GM19467 (cell line): ENCODE results near the gene OOSP3.
"Not testable (repeated sequence)": the region's sequence is repeated elsewhere in the genome, so short reads cannot be mapped to it uniquely, and the experiment has no call there.

Experiments
- ATAC-seq: cut with Tn5 transposase; IDR thresholded peaks from one replicate; pipeline ENCODE4 v1.9.1; 2021; ENCODE audit warnings: mild to moderate bottlenecking, moderate library complexity; ENCODE audit not compliant: unreplicated experiment

OOSP3 gene

GRCh38 chr11:59875856-59876519 is 2.6 kb upstream of the OOSP3 start:
- no peak for ATAC-seq

- ATAC-seq = no peak
These were observed 1.3 kb upstream of the OOSP3 start for GRCh38 chr11:59877325-59877724.

DNA sequence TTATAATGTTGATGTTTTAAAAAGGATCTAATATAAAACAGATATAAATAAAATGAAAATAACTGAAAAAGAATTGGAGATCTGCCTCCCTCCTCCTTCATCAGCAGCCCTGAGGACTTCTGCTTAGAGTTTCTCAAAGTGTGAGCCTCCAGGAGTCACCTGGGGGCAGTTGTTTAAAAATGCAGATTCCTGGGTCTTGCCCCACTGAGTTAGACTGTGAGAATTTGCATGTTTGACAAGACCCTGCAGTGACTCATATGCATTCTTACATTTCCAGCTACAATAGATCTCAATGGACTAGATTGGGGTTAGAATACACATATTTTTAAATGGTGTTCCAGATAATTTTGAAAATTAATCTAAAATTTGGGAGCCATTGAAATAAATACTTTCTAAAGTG is 798 bp upstream of the OOSP3 start:
- ATAC-seq = no peak

- ATAC-seq = no peak
These were observed 985 bp downstream of the OOSP3 start for GRCh38 chr11:59879567-59879966.

DNA sequence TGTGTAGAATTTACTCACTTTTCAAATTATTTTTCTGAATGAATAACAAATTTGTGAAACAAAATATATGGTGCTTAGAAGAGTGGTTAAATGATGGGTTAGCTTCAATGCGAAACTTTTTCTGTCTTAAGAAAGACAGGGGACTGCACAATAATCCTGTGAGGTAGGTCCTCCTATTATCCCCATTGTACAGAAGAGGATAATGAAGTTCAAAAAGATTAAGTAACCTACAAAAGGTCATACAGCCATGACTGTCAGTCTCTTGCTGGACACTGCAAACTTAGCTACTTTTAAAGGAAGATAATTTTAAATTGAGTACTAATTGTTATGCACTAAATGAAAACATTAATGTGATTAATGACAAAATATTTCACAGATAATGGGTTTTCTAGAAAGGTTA is 5.0 kb downstream of the OOSP3 start:
- ATAC-seq = no peak

GRCh38 chr11:59887156-59887555 is 8.6 kb downstream of the OOSP3 start:
- not testable (repeated sequence) for ATAC-seq

- no peak for ATAC-seq
These were observed 13.2 kb downstream of the OOSP3 start for GRCh38 chr11:59891781-59892181.

DNA sequence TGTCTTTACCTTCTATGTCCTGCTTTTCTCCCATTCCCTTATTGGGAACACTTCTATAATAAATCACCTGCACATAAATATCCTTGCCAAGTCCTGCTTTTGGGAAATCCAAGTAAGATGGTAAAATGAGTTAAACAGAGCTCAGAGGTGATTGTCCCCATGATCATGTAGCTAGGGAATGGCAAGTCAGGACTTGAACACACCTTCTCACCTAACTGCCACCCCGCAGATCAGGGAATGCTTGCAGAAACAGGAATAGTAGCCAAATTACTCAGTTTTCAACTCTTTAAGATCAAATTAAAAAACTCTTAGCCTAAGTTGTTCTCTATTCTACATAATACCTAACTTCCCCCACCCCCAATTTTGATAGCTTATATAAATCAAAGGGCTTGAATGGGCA is 16.0 kb downstream of the OOSP3 start:
- ATAC-seq = no peak

DNA sequence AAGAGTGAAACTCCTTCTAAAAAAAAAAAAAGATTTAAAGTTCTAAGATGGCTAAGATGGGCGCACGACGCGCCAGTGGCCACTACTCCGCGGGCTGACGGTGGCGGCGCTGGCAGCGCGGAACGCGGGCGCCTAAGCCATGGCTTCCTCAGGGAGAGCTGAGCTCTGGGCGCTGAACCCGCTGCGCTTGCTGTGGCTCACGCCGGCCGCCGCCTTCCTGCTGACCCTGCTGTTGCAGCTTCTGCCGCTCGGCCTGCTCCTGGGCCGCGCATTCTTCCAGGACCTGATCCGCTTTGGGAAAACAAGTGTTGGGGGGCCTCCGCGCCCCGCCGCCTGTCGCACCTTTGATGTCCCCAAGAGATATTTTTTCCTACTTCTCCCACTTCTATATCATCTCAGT is 19.5 kb downstream of the OOSP3 start:
- no peak for ATAC-seq

DNA sequence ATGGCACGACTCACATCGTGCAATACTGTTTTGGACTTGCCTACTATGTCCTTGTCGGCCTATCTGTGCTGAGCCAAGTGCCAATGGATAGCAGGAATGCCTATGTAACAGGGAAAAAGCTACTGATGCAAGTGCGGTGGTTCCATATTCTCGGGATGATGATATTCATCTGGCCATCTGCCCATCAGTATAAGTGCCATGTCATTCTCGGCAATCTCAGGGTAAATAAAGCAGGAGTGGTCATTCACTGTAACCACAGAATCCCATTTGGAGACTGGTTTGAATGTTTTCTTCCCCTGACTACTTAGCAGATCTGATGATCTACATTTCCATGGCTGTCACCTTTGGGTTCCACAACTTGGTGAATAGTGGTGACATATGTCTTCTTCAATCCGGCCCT is 20.1 kb downstream of the OOSP3 start:
- ATAC-seq = no peak

DNA sequence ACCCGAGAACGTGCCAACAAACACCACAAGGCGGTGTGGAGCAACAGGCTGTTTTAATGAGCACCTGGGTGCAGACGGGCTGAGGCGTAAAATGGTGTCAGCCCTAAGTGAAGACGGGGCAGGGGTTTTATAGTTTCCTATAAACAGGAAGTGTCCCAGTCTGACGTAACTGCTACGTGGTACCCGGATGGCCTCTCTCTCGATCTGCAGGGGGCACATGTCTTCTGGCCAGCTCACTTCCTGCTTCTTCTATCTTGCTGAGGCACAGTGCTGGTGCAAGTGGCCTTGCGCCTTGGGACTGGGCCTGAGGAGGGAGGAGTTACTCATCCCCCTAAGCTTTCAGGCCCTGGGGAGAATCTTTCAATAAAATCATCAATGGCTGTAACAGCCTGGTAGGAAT is 20.9 kb downstream of the OOSP3 start:
- no peak for ATAC-seq

- no peak for ATAC-seq
These were observed 22.0 kb downstream of the OOSP3 start for GRCh38 chr11:59900366-59901126.

GRCh38 chr11:59901306-59901705 is 22.7 kb downstream of the OOSP3 start:
- no peak for ATAC-seq

DNA sequence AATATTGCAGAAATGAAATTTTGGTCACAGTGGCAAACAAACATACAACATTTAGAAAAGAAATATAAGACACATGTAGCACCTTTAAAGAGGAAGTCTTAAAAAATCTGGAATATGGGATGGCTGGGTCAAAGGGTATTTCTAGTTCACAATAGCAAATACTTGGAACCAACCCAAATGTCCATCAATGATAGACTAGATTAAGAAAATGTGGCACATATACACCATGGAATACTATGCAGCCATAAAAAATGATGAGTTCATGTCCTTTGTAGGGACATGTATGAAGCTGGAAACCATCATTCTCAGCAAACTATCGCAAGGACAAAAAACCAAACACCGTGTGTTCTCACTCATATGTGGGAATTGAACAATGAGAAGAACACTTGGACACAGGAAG is 25.0 kb downstream of the OOSP3 start:
- not testable (repeated sequence) for ATAC-seq

DNA sequence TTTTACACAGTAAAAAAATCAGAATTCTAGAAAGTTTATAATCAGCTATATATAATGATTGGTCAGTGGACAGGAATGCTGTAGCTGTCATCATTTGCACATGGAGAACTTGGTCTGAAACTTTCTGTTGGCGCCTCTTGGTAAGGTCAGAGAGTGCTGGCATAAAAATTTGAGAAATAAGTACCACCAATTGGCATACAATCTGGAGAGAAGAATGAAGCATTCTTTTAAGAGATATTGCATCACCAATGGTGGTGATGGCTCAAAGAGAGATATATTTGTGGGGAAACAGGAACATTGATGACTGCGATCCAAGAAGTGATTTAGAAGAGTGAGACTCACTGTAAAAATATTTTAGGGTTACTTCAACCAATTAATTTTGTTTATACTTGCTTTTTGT is 39.9 kb downstream of the OOSP3 start:
- no peak for ATAC-seq

DNA sequence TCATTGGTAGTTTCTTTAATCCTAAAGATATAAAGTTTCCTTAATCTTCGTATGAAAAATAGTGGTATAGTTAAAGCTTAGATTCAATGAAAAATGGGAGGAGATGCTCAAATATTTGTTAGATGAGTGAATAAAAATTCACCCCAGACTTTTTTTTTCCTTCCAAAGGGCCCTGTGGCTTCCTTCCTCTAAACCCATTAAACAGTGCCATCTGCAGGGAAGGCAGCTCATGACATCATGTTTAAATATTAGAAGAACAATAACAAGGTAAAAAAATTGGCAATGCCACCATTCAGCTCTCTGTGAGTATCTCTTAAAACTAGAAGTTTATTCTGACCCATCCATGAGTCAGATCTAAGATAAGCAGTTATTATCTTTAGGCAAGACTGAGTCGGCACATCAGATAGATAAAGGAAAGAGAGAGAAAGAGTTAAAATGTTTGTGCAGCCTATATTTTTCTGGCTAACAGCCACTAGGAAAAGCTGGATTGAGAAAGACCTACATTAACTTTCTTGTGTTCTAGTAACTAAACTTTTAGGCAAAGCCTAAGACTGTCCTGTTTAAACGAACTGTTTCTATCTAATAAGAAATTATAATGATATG is 40.5 kb downstream of the OOSP3 start:
- ATAC-seq = no peak

DNA sequence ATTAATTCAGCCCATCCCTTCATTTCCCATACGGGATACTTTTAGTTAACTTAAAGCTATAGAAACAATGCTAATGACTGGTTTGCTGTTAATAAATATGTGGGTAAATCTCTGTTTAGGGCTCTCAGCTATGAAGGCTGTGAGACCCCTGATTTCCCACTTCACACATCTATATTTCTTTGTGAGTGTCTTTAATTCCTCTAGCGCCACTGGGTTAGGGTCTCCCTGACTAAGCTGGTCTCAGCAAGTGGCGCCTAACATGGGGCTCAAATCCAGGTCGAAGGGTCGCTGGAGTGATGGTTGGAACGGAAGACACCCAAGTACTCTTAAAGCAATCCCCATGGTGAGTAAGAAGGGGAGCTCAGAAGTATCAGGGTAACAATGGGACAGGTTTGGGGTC is 45.2 kb downstream of the OOSP3 start:
- no peak for ATAC-seq

DNA sequence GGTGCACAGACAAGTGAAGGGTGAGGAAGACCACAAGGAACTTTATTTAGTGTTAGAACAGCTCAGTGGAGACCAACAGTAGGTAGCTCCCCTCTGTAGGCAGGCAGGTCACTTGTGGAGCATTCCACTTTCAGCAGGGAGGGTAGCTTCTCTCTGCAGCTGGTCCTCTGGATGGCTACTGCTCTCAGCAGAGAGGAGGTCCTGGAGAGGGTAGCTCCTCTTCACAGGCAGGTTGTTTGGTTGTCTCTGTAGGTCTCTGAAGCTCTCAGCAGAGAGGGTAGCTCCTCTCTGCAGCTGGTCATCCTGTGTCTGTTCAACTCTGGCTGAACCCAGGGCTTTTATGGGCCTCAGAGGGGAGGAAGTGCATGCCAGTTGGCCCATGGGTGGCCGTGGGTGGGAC is 53.1 kb downstream of the OOSP3 start:
- no peak for ATAC-seq

- no peak for ATAC-seq
These were observed 59.5 kb downstream of the OOSP3 start, which contains the start of gene OOSP1 for GRCh38 chr11:59938132-59938531. TSS of gene OOSP1 (plus strand) at chr11:59938432. CDS start at chr11:59938455, 23 bp downstream.

GRCh38 chr11:59938718-59939117 is 60.1 kb downstream of the OOSP3 start:
- ATAC-seq = no peak

DNA sequence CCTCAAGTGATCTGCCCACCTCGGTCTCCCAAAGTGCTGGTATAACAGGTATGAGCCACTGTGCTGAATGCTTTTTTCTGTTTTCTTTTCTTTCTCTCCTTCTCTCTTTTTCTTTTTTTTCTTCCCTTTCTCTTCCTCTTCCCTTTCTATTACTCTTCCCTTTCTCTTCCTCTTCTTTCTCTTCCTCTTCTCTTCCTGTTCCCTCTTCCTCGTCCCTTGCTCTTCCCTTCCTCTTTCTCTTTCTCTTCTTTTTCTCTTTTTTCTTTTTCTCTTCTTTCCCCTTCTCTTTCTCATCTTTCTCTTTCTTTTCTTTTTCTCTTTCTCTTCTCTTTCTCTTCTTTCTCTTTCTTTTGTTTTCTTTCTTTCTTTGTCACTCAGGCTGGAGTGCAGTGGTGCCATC is 60.9 kb downstream of the OOSP3 start:
- no peak for ATAC-seq

GRCh38 chr11:59941091-59941490 is 62.5 kb downstream of the OOSP3 start:
- ATAC-seq = no peak
